Gastroesophageal sphincter (tissue), 3 donors: Measurements from ENCODE around the gene SYNE1.

Source experiments
- CTCF ChIP-seq, 4 experiments: fragments of 200-600 bp in 2 of 4; fragments of 450-650 bp in 2 of 4; sonication (generic) in 1 of 4; IDR thresholded peaks; one replicate each; pipeline ENCODE4 v1.5.1; 2017 to 2019; ENCODE audit warnings: antibody characterized with exemption in 4 of 4, mild to moderate bottlenecking in 2 of 4, moderate library complexity in 2 of 4
- EP300 ChIP-seq: sonication (generic); formaldehyde crosslinking; IDR thresholded peaks from one replicate; pipeline ENCODE4 v1.6.1; 2017; ENCODE audit warnings: antibody characterized with exemption, mild to moderate bottlenecking

- no peak for TF ChIP-seq CTCF (IDR thresholded peaks at IDR 0.05)
- TF ChIP-seq EP300, result no peak
Observed at GRCh38 chr6:152261179-152261578, 376.0 kb downstream of the SYNE1 start.
